Measurements from ENCODE around the gene SENP7.
"Not testable (repeated sequence)": the region's sequence is repeated elsewhere in the genome, so short reads cannot be mapped to it uniquely, and the experiment has no call there.

The SENP7 gene

GRCh38 chr3:101325393-101326134 lies 187.4 kb downstream of the SENP7 start:
- no peak for DNase-seq

GRCh38 chr3:101320475-101320874 lies 192.5 kb downstream of the SENP7 start, which contains the start of gene IMPG2:
Gene IMPG2, minus strand, starts transcription at chr3:101320575. Its CDS starts 203 bp downstream, at chr3:101320372.
- DNase-seq: no peak

- no peak for DNase-seq
Measured at GRCh38 chr3:101319531-101319930, 193.5 kb downstream of the SENP7 start.

- DNase-seq: no peak
Measured at GRCh38 chr3:101312545-101312944, 200.5 kb downstream of the SENP7 start.

GRCh38 chr3:101311676-101312075 lies 201.3 kb downstream of the SENP7 start:
- no peak for DNase-seq

GRCh38 chr3:101310978-101311375 lies 202.0 kb downstream of the SENP7 start:
- DNase-seq: no peak

DNA sequence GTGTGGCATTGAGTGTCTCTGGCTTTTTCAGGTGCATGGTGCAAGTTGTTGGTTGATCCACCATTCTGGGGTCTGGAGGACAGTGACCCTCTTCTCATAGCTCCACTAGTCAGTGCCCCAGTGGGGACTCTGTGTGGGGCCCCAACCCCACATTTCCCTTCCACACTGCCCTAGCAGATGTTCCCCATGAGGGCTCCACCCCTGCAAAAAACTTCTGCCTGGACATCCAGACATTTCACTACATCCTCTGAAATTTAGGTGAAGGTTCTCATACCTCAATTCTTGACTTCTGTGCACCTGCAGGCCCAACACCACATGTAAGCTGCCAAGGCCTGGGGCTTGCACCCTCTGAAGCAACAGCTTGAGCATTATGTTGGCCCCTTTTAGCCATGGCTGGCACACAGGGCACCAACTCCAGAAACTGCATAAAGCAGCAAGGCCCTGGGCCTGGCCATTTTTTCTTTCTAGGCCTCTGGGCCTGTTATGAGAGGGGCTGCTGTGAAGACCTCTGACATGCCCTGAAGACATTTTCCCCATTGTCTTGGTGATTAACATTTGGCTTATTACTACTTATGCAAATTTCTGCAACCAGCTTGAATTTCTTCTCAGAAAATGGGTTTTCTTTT lies 204.8 kb downstream of the SENP7 start:
- DNase-seq: not testable (repeated sequence)

- no peak for DNase-seq
Measured at GRCh38 chr3:101303836-101304235, 209.2 kb downstream of the SENP7 start.

DNA sequence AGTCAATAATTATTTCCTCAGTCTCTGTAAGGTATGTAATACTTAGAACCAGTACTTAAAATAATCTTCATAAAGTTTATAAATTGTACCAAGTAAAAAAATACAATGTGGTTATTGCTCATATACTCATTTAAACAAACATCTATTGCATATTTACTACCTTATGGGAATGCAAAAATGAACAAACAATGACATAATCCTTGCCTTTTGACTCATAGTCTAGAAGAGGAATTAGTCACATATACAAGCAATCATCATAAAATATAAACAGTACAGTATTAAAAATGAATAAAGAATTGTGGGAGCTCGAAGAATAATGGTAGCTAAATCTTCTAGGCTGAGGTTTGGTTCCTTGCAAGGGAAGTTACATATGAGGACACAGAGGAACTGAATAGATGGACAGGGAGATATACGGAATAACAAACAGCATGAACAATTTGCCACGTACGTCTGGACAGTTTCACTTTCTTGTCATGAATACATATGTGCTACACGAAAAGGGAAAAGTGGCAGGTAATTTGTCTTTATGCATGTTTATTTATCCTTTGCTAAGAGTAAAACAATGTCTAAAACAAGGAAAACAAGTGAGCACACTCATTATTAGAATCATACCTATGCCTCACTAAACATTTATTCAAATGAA lies 209.8 kb downstream of the SENP7 start:
- DNase-seq: no peak

- DNase-seq: no peak
Measured at GRCh38 chr3:101300073-101300472, 212.9 kb downstream of the SENP7 start.

DNA sequence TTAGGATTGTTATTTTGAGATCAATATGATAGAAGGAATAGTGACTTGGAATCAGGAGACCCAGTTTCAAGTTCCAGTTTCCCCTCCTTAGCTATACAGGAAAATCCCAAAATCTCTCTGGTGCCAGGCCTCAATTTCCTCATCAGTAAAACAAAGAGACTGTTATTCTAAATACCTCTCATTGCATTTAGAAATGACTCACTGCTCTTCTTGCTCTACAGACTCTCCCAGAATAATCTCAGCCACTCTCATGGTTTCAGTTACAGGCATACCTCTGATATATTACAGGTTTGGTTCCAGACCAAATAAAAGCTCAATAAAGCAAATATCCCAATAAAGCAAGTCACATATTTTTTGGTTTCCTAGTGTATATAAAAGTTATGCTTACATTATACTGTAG lies 221.0 kb downstream of the SENP7 start:
- DNase-seq: no peak

DNA sequence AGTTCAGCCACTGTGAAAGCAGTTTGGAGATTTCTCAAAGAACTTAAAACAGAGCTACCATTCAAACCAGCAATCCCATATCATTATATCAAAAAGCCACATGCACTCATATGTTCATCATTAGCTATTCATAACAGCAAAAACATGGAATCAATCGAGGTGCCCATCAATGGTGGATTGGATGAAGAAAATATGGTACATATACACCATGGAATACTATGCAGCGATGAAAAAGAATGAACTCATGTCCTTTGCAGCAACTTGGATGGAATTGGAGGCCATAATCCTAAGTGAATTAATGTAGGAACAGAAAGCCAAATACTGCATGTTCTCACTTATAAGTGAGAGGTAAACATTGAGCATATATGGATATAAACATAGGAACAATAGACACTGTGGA lies 224.7 kb downstream of the SENP7 start:
- DNase-seq: no peak

- DNase-seq: no peak
Measured at GRCh38 chr3:101284757-101285156, 228.3 kb downstream of the SENP7 start.

DNA sequence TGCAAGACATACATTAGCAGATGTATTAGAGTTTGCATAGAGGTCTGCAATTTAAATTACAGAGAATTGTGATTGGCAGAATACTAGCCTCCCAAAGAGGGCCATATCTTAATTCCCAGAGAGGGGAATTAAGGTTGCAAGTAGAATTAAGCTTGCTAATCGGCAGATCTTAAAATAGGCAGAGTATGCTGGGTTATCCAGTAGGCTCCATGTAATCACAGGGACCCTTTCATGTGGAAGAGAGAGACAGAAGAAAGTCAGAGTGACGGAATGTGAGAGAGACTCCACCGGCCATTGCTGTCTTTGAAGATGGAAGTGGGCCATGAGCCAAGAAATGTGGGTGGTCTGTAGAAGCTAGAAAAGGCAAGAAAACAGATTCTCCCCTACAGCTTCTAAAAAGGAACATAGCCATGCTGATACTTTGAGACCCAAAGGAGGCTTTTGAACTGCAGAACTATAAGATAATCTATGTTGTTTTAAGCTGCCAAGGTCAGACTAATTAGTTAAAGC lies 231.4 kb downstream of the SENP7 start:
- no peak for DNase-seq

GRCh38 chr3:101279765-101280385 lies 233.1 kb downstream of the SENP7 start:
- DNase-seq: no peak

DNA sequence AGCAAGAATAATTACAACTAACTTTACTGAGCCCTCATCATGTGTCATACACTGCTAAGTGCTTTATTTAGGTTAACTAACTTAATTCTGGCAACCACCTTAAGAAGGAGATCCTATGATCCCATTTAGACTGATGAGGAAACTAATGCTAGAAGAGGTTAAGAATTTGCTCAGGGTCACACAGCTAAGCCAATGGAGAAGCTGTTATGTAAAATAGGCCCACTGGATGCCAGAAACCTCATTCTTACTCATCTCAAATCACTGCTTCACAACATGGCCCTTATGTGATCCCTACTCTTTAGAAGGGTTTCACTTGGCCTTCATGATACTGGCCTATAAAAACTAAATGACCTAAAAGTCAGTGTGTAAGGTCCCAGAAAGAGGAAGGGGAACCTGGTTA lies 233.8 kb downstream of the SENP7 start:
- no peak for DNase-seq

GRCh38 chr3:101278727-101279126 lies 234.3 kb downstream of the SENP7 start:
- no peak for DNase-seq
